K562 (cell line): ENCODE results near the gene ALG14. TPM values are rescaled to one million over a fixed set of nuclear protein-coding genes. Genes with fewer than 3 reads are reported as not detected.

Source experiments
- BACH1 ChIP-seq: fragments of 200-800 bp; sonication (Bioruptor generic); IDR thresholded peaks from 2 replicates; pipeline ENCODE4 v1.6.1; 2016; ENCODE audit warnings: missing genetic modification characterization, missing compliant biosample characterization
- C11orf30 ChIP-seq: fragments of 450-650 bp; IDR thresholded peaks from 2 replicates; pipeline ENCODE4 v1.6.1; 2016; ENCODE audit warnings: low read depth, mild to moderate bottlenecking
- EP400 ChIP-seq: fragments of 450-650 bp; IDR thresholded peaks from 2 replicates; pipeline ENCODE4 v1.6.1; 2017; ENCODE audit warnings: antibody characterized with exemption, mild to moderate bottlenecking, moderate library complexity
- GTF2A2 ChIP-seq: IDR thresholded peaks from 2 replicates; pipeline ENCODE4 v1.6.1; 2016; ENCODE audit warnings: mild to moderate bottlenecking, missing genetic modification characterization, missing compliant biosample characterization
- GTF2F1 ChIP-seq: IDR thresholded peaks from 2 replicates; pipeline ENCODE4 v1.6.1; 2011; ENCODE audit warnings: low read depth, low read length, improper control_type of control experiment
- HSF4 ChIP-seq: fragments of 250-450 bp; sonication (Bioruptor Pico); IDR thresholded peaks from 2 replicates; pipeline ENCODE4 v2.1.2; 2022; ENCODE audit warnings: mild to moderate bottlenecking, moderate library complexity, borderline replicate concordance
- MAX ChIP-seq: sonication (generic); formaldehyde crosslinking; IDR thresholded peaks from 2 replicates; pipeline ENCODE4 v1.9.0; 2022; ENCODE audit warnings: mild to moderate bottlenecking, missing genetic modification reagents
- MED1 ChIP-seq: sonication (generic); formaldehyde crosslinking; IDR thresholded peaks from 2 replicates; pipeline ENCODE4 v1.8.1; 2023; ENCODE audit warnings: missing genetic modification reagents, borderline replicate concordance
- NFXL1 ChIP-seq: fragments of 450-650 bp; formaldehyde crosslinking; IDR thresholded peaks from 2 replicates; pipeline ENCODE4 v1.4.0; 2021; ENCODE audit warnings: mild to moderate bottlenecking
- NR1H2 ChIP-seq: sonication (generic); formaldehyde crosslinking; IDR thresholded peaks from 2 replicates; pipeline ENCODE4 v1.4.0; 2020; ENCODE audit warnings: mild to moderate bottlenecking, missing genetic modification reagents
- NR4A1 ChIP-seq, 2 experiments: fragments of 250-450 bp in 1 of 2; fragments of 450-650 bp in 1 of 2; sonication (Bioruptor Pico) in 1 of 2; IDR thresholded peaks; 2 replicates each; pipeline versions ENCODE4 v1.4.0 to v1.6.1; 2016 to 2020; ENCODE audit warnings: mild to moderate bottlenecking in 2 of 2, missing compliant biosample characterization in 1 of 2, missing genetic modification characterization in 1 of 2, moderate library complexity in 1 of 2
- PML ChIP-seq: IDR thresholded peaks from 2 replicates; pipeline ENCODE4 v1.6.1; 2012; ENCODE audit warnings: low read length, inconsistent platforms
- REST ChIP-seq, 2 experiments: fragments of 450-650 bp; formaldehyde crosslinking in 1 of 2; IDR thresholded peaks; 2 replicates each; pipeline versions ENCODE4 v1.4.0 to v1.6.1; 2014 to 2020; ENCODE audit warnings: mild to moderate bottlenecking in 2 of 2, borderline replicate concordance in 1 of 2, low read depth in 1 of 2
- TSC22D4 ChIP-seq: fragments of 450-650 bp; IDR thresholded peaks from 2 replicates; pipeline ENCODE4 v1.6.1; 2016; ENCODE audit warnings: missing genetic modification characterization, missing biosample characterization, control low read depth
- ZKSCAN3 ChIP-seq: fragments of 250-450 bp; sonication (Bioruptor Pico); IDR thresholded peaks from 2 replicates; pipeline ENCODE4 v1.4.0; 2020
- ZNF24 ChIP-seq: fragments of 450-650 bp; IDR thresholded peaks from 2 replicates; pipeline ENCODE4 v1.6.1; 2016
- ZNF592 ChIP-seq: fragments of 450-650 bp; IDR thresholded peaks from 2 replicates; pipeline ENCODE4 v1.6.1; 2017; ENCODE audit warnings: antibody characterized with exemption, mild to moderate bottlenecking
- ZNF79 ChIP-seq: fragments of 250-450 bp; sonication (Bioruptor Pico); IDR thresholded peaks from 2 replicates; pipeline ENCODE4 v1.4.0; 2020; ENCODE audit warnings: low read depth, mild to moderate bottlenecking, moderate library complexity
- polyA plus RNA-seq, 8 experiments: library from polyadenylated mRNA; depleted of rRNA in 4 of 8; stranded (reverse) in 5 of 8; unstranded in 3 of 8; fragments of >200 nt; fragmentation: Nextera tagmentation in 2 of 8; fragmentation: Illumina TruSeq in 1 of 8; extraction: Ambion mirVana in 2 of 8; extraction: Trizol in 1 of 8; gene quantifications; 2 replicates each; pipeline versions ENCODE4 v1.2.1 to v1.2.3, GENCODE V29; 2011 to 2014; ENCODE audit warnings: inconsistent platforms in 1 of 8, missing spikeins in 1 of 8
- total RNA-seq, 7 experiments: library from RNA; depleted of rRNA in 6 of 7; stranded (reverse); fragments of >200 nt in 6 of 7; fragmentation: Illumina TruSeq in 2 of 7; extraction: Trizol in 2 of 7; gene quantifications; 2 replicates each; pipeline versions ENCODE4 v1.2.1 to v1.2.3, GENCODE V29; 2011 to 2021; ENCODE audit warnings: low replicate concordance in 1 of 7

Gene ALG14
- total and polyA plus RNA-seq, 9 of the 15 experiments (the other 6 are each of a cell fraction or from before 2014, with no cell fraction given) = 2.8 to 16.2 (median 4.9) TPM

GRCh38 chr1:95115708-95116137 is 43.0 kb upstream of the ALG14 start (continued):
- TF ChIP-seq TSC22D4 (tag) = no peak
- TF ChIP-seq ZNF79 (CRISPR knock-in tag) = no peak
- TF ChIP-seq GTF2F1 = no peak
- no peak for TF ChIP-seq ZNF24
- TF ChIP-seq BACH1 (tag) = no peak
- TF ChIP-seq MED1 (CRISPR knock-in tag) = no peak
- TF ChIP-seq PML = peak; percentile 94
- no peak for TF ChIP-seq ZNF592
- no peak for TF ChIP-seq HSF4 (CRISPR knock-in tag)
- no peak for TF ChIP-seq EP400
- no peak for TF ChIP-seq NFXL1 (CRISPR knock-in tag)
- TF ChIP-seq REST (IDR thresholded peaks at IDR 0.05; ENCODE audit: borderline replicate concordance) = no peak
- TF ChIP-seq REST (CRISPR knock-in tag; IDR thresholded peaks at IDR 0.05; ENCODE audit: low read depth) = no peak
- no peak for TF ChIP-seq MAX (CRISPR knock-in tag)
- TF ChIP-seq ZKSCAN3 (CRISPR knock-in tag) = no peak
- no peak for TF ChIP-seq NR1H2 (CRISPR knock-in tag)
- TF ChIP-seq C11orf30 = peak; percentile 37; the same call in 1 of the 2 replicates
- TF ChIP-seq NR4A1 (CRISPR knock-in tag; IDR thresholded peaks at IDR 0.05) = no peak
- TF ChIP-seq NR4A1 (tag; IDR thresholded peaks at IDR 0.05) = no peak
- no peak for TF ChIP-seq GTF2A2 (tag)
